CD4-positive, alpha-beta T cell treated with Interferon gamma for 1 hour (primary cell): ENCODE results near the gene ANHX.

Experiments
- DNase-seq: peaks from one replicate; pipeline ENCODE4 v3.0.0-alpha.2; 2020

ANHX gene

DNA sequence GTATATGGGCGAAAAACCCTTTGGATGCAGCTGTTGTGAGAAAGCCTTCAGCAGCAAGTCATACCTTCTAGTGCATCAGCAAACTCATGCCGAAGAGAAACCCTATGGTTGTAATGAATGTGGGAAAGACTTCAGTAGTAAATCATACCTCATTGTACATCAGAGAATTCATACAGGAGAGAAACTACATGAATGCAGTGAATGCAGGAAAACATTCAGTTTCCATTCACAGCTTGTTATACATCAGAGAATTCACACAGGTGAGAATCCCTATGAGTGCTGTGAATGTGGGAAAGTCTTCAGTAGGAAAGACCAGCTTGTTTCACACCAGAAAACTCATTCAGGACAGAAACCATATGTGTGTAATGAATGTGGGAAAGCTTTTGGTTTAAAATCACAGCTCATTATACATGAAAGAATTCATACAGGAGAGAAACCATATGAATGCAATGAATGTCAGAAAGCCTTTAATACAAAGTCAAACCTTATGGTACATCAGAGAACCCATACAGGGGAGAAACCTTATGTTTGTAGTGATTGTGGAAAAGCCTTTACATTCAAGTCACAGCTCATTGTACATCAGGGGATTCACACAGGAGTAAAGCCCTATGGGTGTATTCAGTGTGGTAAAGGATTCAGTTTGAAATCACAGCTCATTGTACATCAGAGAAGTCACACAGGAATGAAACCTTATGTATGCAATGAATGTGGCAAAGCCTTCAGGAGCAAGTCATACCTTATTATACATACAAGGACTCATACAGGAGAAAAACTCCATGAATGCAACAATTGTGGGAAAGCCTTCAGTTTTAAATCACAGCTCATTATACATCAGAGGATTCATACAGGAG, 33.0 kb downstream of the ANHX start:
- DNase-seq: no peak

GRCh38 chr12:133201888-133202287, 33.8 kb downstream of the ANHX start:
- DNase-seq: no peak

GRCh38 chr12:133192847-133193246, 42.8 kb downstream of the ANHX start:
- no peak for DNase-seq

GRCh38 chr12:133190176-133190575, 45.5 kb downstream of the ANHX start:
- no peak for DNase-seq

- peak; percentile 88 for DNase-seq
Observed at GRCh38 chr12:133181238-133181959, 54.3 kb downstream of the ANHX start, which contains the start of gene ZNF268. Gene ZNF268, plus strand, starts transcription at chr12:133181495. Its CDS starts 503 bp downstream, at chr12:133181998.

GRCh38 chr12:133180669-133181068, 55.0 kb downstream of the ANHX start:
- DNase-seq: no peak

- no peak for DNase-seq
Observed at GRCh38 chr12:133174901-133175300, 60.8 kb downstream of the ANHX start.

GRCh38 chr12:133172491-133172890, 63.2 kb downstream of the ANHX start:
- no peak for DNase-seq
